GM19239 (cell line): ENCODE data around the gene MEIKIN.

Experiments used
- DNase-seq: peaks from one replicate; pipeline ENCODE4 v3.0.0; 2011; ENCODE audit warnings: low spot score; ENCODE audit not compliant: insufficient read length
- FAIRE-seq: peaks from 2 replicates; lab custom pipeline; 2011; peaks lifted over from hg19 to GRCh38; lab: Jason Lieb, UNC

MEIKIN gene

DNA sequence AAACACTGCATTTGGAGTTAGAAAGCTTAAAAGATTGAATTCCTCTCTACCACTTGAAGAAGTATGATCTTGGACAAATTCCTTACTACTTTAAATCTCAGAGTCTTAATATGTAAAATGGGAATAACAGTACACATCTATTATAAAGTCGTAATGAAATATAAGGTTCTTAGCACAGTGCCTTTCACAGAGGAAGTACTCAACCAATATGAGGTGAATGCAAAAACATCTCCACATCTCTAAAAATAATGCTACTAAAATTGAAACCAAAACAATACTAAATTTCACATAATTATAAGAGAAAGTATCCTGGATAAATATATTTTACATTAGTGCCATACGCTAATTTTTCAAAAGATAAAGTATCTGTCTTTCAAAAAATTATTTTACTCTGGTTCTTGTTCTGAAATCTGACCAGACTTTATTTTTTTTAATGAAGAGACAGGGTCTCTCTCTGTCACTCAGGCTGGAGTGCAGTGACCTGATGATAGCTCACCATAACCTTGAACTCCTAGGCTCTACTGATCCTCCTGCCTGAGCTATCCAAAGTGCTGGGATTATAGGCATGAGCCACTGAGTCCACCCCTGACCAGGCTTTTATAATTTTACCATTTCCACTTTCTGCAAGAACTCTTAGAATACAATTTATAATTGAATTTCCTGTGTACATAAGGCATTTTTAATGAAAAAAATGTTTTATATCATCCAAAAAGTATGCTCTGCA, 127.3 kb downstream of the MEIKIN start:
- FAIRE-seq = no peak

GRCh38 chr5:131814990-131815389, 130.5 kb downstream of the MEIKIN start:
- FAIRE-seq = no peak
- DNase-seq = no peak

More for the DNA sequence above, 127.3 kb downstream of the MEIKIN start:
- no peak for DNase-seq

DNA sequence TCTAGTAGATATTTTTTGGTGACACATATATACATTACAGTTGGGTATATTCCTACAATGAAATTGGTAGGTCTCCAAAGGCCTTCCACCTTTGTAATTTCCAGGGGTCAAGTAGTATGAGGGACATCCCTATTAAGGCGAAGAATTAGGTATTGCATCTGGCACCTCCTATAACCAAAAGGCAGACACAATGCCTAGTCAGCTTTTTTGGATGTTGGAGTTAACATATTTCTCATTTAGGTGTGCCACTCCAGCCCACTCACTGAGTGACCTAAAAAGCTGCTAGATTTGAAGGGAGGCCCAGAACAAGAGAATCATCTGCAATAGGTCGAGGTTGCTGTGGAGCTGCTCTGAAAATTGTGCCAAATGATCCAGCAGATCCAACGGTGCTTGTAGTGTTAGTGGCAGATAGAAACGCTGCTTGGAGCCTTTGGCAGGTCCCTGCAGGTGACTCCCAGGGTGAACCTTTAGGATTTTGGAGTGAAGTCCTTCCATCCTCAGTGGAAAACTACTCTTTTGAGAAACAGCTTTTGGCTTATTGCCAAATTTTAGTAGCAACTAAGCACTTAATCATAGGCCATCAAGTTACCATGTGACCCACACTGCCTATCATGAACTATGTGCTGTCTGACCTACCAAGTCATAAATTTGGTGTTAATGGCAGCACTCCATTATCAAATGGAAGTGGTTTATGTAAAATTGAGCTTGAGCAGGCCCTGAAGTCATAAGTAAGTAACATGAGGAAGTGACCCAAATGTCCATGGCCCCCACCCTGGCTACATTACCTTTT, 132.9 kb downstream of the MEIKIN start:
- DNase-seq (no peak), FAIRE-seq (no peak)

- DNase-seq (no peak), FAIRE-seq (no peak)
These were observed 134.8 kb downstream of the MEIKIN start for GRCh38 chr5:131810510-131811249.

- FAIRE-seq (peak; percentile 98), DNase-seq (peak; percentile 93)
These were observed 148.4 kb downstream of the MEIKIN start, which contains the start of gene FNIP1 for GRCh38 chr5:131796793-131797693. FNIP1 (minus strand) TSS chr5:131797017; CDS start chr5:131796921, 96 bp downstream.

- DNase-seq = peak; percentile 12
- peak; percentile 23 for FAIRE-seq
These were observed 149.3 kb downstream of the MEIKIN start for GRCh38 chr5:131795879-131796792.

DNA sequence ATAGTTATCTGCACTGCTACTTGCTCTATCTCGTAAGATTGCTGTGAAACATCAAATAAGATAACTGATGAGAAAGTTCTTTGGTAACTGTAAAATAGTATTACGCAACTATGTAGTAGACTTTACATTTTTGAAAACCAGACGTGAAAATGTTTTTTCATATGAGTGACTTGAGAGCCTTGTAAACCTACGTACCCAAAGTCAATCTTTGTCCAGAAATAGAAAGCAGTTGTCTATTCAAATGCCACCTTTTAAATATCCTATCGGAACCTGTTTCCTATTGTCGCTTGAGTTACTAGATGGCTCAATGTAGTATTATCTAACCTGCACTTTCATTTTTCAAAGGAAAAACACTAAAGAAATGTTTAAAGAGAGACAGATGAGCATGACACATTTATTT, 150.2 kb downstream of the MEIKIN start:
- DNase-seq = no peak

GRCh38 chr5:131794586-131794985, 150.9 kb downstream of the MEIKIN start:
- DNase-seq (no peak), FAIRE-seq (peak; percentile 73)

More for the DNA sequence above, 150.2 kb downstream of the MEIKIN start:
- no peak for FAIRE-seq

DNA sequence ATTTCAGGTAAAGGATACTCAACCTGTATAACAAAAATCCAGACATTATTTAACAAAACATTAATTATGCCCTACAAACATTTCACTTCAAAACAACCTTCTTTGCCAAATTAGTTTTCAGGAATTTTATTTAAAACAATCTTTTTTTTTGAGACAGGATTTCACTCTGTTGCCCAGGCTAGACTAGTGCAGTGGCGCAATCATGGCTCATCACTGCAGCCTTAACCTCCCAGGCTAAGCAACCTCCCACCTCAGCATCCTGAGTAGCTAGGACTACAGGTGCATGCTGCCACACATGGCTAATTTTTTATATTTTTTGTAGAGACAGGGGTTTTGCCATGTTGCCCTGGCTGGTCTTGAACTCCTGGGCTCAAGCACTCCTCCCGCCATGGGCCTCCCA, 152.6 kb downstream of the MEIKIN start:
- FAIRE-seq = no peak
- no peak for DNase-seq

DNA sequence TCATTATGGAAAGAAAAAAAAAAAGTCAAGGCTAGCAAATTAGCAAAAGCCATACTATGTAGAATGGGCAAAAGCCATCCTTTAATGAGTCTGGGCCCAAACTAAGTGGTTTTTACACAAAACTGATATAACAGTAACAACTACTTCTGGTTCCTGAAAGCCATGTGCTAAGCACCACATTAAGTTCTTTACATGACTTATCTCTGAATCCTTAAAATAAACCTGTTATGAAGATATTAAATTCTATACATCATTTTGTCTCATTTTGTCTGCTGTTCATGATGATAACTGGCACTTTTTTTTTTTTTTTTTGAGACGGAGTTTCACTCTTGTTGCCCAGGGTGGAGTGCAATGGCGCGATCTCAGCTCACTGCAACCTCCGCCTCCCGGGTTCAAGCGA, 153.6 kb downstream of the MEIKIN start:
- no peak for DNase-seq
- no peak for FAIRE-seq

GRCh38 chr5:131790550-131790949, 154.9 kb downstream of the MEIKIN start:
- FAIRE-seq (no peak), DNase-seq (no peak)

GRCh38 chr5:131789765-131790164, 155.7 kb downstream of the MEIKIN start:
- FAIRE-seq = no peak
- no peak for DNase-seq

- FAIRE-seq (no peak), DNase-seq (no peak)
These were observed 157.7 kb downstream of the MEIKIN start for GRCh38 chr5:131787736-131788135.

DNA sequence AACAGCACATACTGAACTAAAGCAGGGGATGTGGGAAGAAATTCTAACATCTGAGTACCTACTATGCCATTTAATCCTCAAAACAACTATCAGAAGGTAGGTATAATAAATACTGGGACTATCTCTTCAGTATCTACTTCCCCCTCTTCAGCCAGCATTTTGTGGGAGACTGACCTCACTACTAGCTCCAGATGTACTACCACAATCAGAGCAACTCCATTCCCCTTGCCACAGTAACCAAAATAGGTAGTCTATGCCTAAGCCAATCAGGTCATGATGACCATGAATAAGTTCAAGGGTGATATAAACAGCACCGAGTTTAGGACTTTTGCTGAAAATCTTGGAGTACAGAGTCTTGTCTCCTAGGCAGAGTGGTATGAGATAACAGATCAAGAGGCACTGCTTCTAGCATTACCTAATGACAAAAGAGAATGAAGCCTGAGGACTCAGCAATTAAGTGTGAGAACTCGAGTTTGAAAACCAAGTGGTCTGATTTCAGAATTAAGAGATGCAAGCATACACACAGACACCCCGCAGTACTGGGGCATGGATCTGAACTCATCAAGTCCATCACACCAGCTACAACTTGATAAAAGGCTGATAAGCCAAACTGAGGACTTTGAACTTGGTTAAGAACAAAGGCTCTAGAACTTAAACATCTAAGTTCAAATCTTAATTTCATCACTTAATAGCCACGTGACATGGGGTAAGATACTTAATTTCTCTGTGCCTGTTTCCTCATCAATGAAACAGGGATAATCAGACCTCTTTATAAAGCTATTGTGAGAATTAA, 158.4 kb downstream of the MEIKIN start:
- DNase-seq (no peak), FAIRE-seq (no peak)

DNA sequence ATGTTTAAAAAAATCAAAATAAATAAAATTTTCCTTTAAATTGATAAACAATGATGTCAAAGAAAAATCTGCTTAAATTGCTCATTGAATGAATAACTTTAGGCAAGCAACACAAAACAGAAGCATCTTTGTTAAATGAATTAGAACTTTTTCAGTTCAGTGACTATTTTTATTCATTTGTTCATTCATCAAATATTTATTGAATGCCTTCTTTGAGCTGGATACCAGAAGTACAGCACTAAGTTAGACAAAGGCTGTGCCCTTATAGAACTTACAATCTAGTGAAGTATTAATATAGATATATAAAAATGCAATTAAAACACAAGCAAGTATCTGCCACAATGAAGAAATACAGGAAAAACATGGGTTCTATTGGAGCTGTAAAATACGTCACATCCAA, 159.4 kb downstream of the MEIKIN start:
- no peak for DNase-seq
- FAIRE-seq = no peak

- DNase-seq = no peak
- FAIRE-seq = no peak
These were observed 161.6 kb downstream of the MEIKIN start for GRCh38 chr5:131783874-131784273.

DNA sequence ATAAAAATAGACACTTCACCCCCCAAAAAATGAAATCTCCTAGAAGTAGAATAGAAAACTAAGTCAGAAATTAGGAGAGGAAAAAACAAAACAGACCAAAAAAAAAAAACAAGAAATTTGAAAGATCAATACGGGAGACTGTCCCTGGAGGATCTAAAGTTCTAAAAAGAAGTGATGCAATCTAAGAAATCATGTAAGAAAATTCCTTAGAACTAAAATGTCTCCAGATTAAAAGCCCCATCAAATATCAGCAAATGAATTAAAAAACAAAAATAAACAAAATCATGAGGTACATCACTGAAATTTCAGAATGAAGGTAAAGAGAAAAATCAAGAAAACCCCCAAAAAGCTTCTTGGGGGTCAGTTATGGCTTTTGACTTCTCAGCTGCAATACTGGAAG, 162.1 kb downstream of the MEIKIN start:
- FAIRE-seq (no peak), DNase-seq (no peak)

DNA sequence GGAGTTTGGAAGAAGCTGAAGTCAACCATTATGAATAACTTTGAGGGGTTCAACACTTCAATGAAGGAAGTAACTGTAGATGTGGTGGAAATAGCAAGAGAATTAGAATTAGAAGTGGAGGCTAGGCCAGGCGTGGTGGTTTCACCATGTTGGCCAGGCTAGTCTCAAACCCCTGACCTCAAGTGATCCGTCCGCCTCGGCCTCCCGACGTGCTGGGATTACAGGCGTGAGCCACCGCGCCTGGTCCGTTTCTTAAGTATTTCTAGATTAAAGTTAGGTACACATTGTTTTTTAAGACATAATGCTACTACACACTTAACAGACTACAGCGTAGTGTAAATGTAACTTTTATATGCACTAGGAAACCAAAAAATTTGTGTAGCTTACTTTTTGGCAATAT, 162.7 kb downstream of the MEIKIN start:
- FAIRE-seq = no peak
- DNase-seq = no peak
